H1 (cell line): ENCODE results near the gene CALM1. TPM values are rescaled to one million over a fixed set of nuclear protein-coding genes. Genes with fewer than 3 reads are reported as not detected.

Experiments
- CTCF ChIA-PET: fragments of 300-600 bp; sonication (Branson Sonifier 250); formaldehyde crosslinking; loops from one replicate; lab custom pipeline; 2021; ENCODE audit not compliant: partially characterized antibody; lab: Charles Lee
- POLR2A ChIA-PET: fragments of 300-600 bp; sonication (Branson Sonifier 250); formaldehyde crosslinking; loops from one replicate; lab custom pipeline; 2021; ENCODE audit warnings: inconsistent platforms; ENCODE audit not compliant: partially characterized antibody; lab: Charles Lee
- DNase-seq, 2 experiments: peaks; one replicate each; pipeline versions ENCODE4 v3.0.0 to v3.0.0-alpha.2; 2010 to 2022; ENCODE audit warnings: low spot score in 2 of 2, low read depth in 1 of 2, mixed read lengths in 1 of 2
- FAIRE-seq: peaks from 2 replicates; lab custom pipeline; 2011; peaks lifted over from hg19 to GRCh38; lab: Jason Lieb, UNC
- H2AFZ ChIP-seq: 2 replicates; pipeline ENCODE4 v1.8.1; 2012; ENCODE audit warnings: low read length, inconsistent platforms
- H2AK5ac ChIP-seq: 2 replicates; pipeline ENCODE4 v1.6.1; 2013; ENCODE audit warnings: low read depth, low read length
- H2BK120ac ChIP-seq: replicated peaks from 2 replicates; pipeline ENCODE3; 2013; ENCODE audit warnings: low read depth, low read length, inconsistent platforms
- H2BK12ac ChIP-seq: 2 replicates; pipeline ENCODE4 v1.6.1; 2013; ENCODE audit warnings: low read depth, low read length
- H2BK15ac ChIP-seq: 2 replicates; pipeline ENCODE4 v1.6.1; 2013; ENCODE audit warnings: low read length
- H2BK20ac ChIP-seq: 2 replicates; pipeline ENCODE4 v1.6.1; 2013; ENCODE audit warnings: low read length
- H2BK5ac ChIP-seq: 2 replicates; pipeline ENCODE4 v1.6.1; 2013; ENCODE audit warnings: low read depth, low read length
- H3K14ac ChIP-seq: 2 replicates; pipeline ENCODE4 v1.6.1; 2013; ENCODE audit warnings: inconsistent platforms; ENCODE audit not compliant: insufficient read length
- H3K18ac ChIP-seq: 2 replicates; pipeline ENCODE4 v1.6.1; 2013; ENCODE audit warnings: low read length; ENCODE audit errors: extremely low read depth
- H3K23ac ChIP-seq: 2 replicates; pipeline ENCODE4 v1.6.1; 2013; ENCODE audit warnings: inconsistent platforms; ENCODE audit not compliant: insufficient read length
- H3K23me2 ChIP-seq: 2 replicates; pipeline ENCODE4 v1.6.1; 2013; ENCODE audit warnings: low read depth, low read length
- H3K27ac ChIP-seq: 2 replicates; pipeline ENCODE4 v1.6.1; 2011; ENCODE audit warnings: low read depth, low read length, inconsistent platforms
- H3K27me3 ChIP-seq, 4 experiments: replicated peaks in 1 of 4; 1 replicate in 1 of 4; 2 replicates in 3 of 4; pipeline versions ENCODE4 v1.6.1 to v1.8.1; 2011 to 2013; ENCODE audit warnings: low read length in 3 of 4, mild to moderate bottlenecking in 3 of 4, inconsistent platforms in 2 of 4, mixed read lengths in 2 of 4, moderate library complexity in 1 of 4; ENCODE audit not compliant: control insufficient read depth in 3 of 4, insufficient read depth in 3 of 4; ENCODE audit errors: extremely low read depth in 1 of 4
- H3K36me3 ChIP-seq, 4 experiments: 2 replicates each; pipeline versions ENCODE4 v1.6.1 to v1.8.1; 2011 to 2013; ENCODE audit warnings: mild to moderate bottlenecking in 4 of 4, low read length in 3 of 4, moderate library complexity in 2 of 4, control low read depth in 1 of 4, inconsistent platforms in 1 of 4; ENCODE audit not compliant: insufficient read depth in 4 of 4, control insufficient read depth in 2 of 4
- H3K4ac ChIP-seq: replicated peaks from 2 replicates; pipeline ENCODE3; 2013; ENCODE audit warnings: low read length, low read depth, mixed read lengths, inconsistent platforms; ENCODE audit not compliant: insufficient read length
- H3K4me1 ChIP-seq, 4 experiments: replicated peaks in 1 of 4; 1 replicate in 1 of 4; 2 replicates in 3 of 4; pipeline versions ENCODE4 v1.6.1 to v1.8.1; 2011 to 2013; ENCODE audit warnings: low read length in 3 of 4, inconsistent platforms in 2 of 4, mixed read lengths in 1 of 4; ENCODE audit not compliant: insufficient read depth in 4 of 4, control insufficient read depth in 3 of 4
- H3K4me2 ChIP-seq, 2 experiments: 2 replicates each; pipeline versions ENCODE4 v1.6.1 to v1.8.1; 2011 to 2013; ENCODE audit warnings: low read depth in 2 of 2, low read length in 2 of 2, control low read depth in 1 of 2, inconsistent platforms in 1 of 2, mild to moderate bottlenecking in 1 of 2; ENCODE audit not compliant: insufficient read depth in 1 of 2
- H3K4me3 ChIP-seq, 4 experiments: fragments of 200-600, 300-600 bp in 1 of 4; sonication (generic), shearing (Covaris generic), sonication (Bioruptor Twin) in 1 of 4; 2 replicates each; pipeline versions ENCODE4 v1.5.1 to v1.8.1; 2011 to 2016; ENCODE audit warnings: low read length in 4 of 4, low read depth in 3 of 4, control low read depth in 2 of 4, inconsistent platforms in 2 of 4, mild to moderate bottlenecking in 2 of 4, mixed read lengths in 1 of 4, moderate library complexity in 1 of 4; ENCODE audit not compliant: insufficient read depth in 2 of 4; ENCODE audit errors: extremely low read depth in 1 of 4
- H3K56ac ChIP-seq: replicated peaks from 2 replicates; pipeline ENCODE3; 2013; ENCODE audit warnings: low read depth, mild to moderate bottlenecking, mixed read lengths, low read length, inconsistent platforms; ENCODE audit not compliant: insufficient read length
- H3K79me1 ChIP-seq: 2 replicates; pipeline ENCODE4 v1.6.1; 2013; ENCODE audit warnings: low read depth, low read length, control low read depth
- H3K79me2 ChIP-seq, 2 experiments: 2 replicates each; pipeline versions ENCODE4 v1.6.1 to v1.8.1; 2012 to 2013; ENCODE audit warnings: low read length in 2 of 2, mild to moderate bottlenecking in 2 of 2, inconsistent platforms in 1 of 2; ENCODE audit not compliant: insufficient read depth in 2 of 2, control insufficient read depth in 1 of 2
- H3K9ac ChIP-seq, 4 experiments: replicated peaks in 1 of 4; 1 replicate in 1 of 4; 2 replicates in 3 of 4; pipeline versions ENCODE4 v1.6.1 to v1.8.1; 2011 to 2013; ENCODE audit warnings: low read depth in 3 of 4, low read length in 3 of 4, control low read depth in 2 of 4, mild to moderate bottlenecking in 2 of 4, moderate library complexity in 2 of 4, inconsistent platforms in 1 of 4; ENCODE audit errors: extremely low read depth in 1 of 4
- H3K9me3 ChIP-seq, 2 experiments: 2 replicates each; pipeline versions ENCODE4 v1.6.1 to v1.8.1; 2012 to 2013; ENCODE audit warnings: mild to moderate bottlenecking in 2 of 2, moderate library complexity in 2 of 2, control low read depth in 1 of 2, inconsistent platforms in 1 of 2, low read depth in 1 of 2, low read length in 1 of 2, mixed read lengths in 1 of 2; ENCODE audit not compliant: insufficient read depth in 2 of 2
- H4K20me1 ChIP-seq, 2 experiments: replicated peaks in 1 of 2; 2 replicates each; pipeline versions ENCODE3 to v1.8.1; 2011 to 2013; ENCODE audit warnings: inconsistent platforms in 2 of 2, low read length in 2 of 2, mild to moderate bottlenecking in 1 of 2; ENCODE audit not compliant: insufficient read depth in 2 of 2, control insufficient read depth in 1 of 2
- H4K5ac ChIP-seq: 2 replicates; pipeline ENCODE4 v1.6.1; 2013; ENCODE audit warnings: low read length, low read depth, mixed read lengths, inconsistent platforms; ENCODE audit not compliant: insufficient read length
- H4K8ac ChIP-seq: 2 replicates; pipeline ENCODE4 v1.8.0; 2013; ENCODE audit warnings: mild to moderate bottlenecking, moderate library complexity, low read length, inconsistent platforms; ENCODE audit not compliant: insufficient read depth; ENCODE audit errors: extremely low read depth
- H4K91ac ChIP-seq: replicated peaks from 2 replicates; pipeline ENCODE3; 2013; ENCODE audit warnings: low read length, mixed read lengths, inconsistent platforms; ENCODE audit not compliant: insufficient read length
- ASH2L ChIP-seq: fragments of 200-600, 300-600 bp; sonication (generic); IDR thresholded peaks from one replicate; pipeline ENCODE4 v1.7.1; 2017; ENCODE audit warnings: low read length
- BACH1 ChIP-seq: IDR thresholded peaks from 2 replicates; pipeline ENCODE4 v1.6.1; 2012; ENCODE audit warnings: low read length, improper control_type of control experiment
- HDAC2 ChIP-seq, 2 experiments: fragments of 300-600 bp in 1 of 2; sonication (generic) in 1 of 2; IDR thresholded peaks; 2 replicates each; pipeline ENCODE4 v1.6.1; 2011 to 2012; ENCODE audit warnings: low read depth in 2 of 2, low read length in 2 of 2, mild to moderate bottlenecking in 2 of 2, moderate library complexity in 2 of 2, borderline replicate concordance in 1 of 2, inconsistent platforms in 1 of 2
- PHF8 ChIP-seq: fragments of 200-600 bp; sonication (generic); conservative IDR thresholded peaks from 2 replicates; pipeline ENCODE4 v1.7.1; 2012; ENCODE audit warnings: low read depth, mild to moderate bottlenecking, inconsistent platforms, low read length, moderate library complexity
- POLR2AphosphoS5 ChIP-seq: IDR thresholded peaks from 2 replicates; pipeline ENCODE4 v1.6.1; 2011; ENCODE audit warnings: low read depth, low read length
- POU5F1 ChIP-seq: IDR thresholded peaks from 2 replicates; pipeline ENCODE4 v1.6.1; 2011; ENCODE audit warnings: low read depth, mild to moderate bottlenecking, low read length, moderate library complexity
- RAD21 ChIP-seq, 2 experiments: IDR thresholded peaks in 1 of 2; conservative IDR thresholded peaks in 1 of 2; 2 replicates each; pipeline ENCODE4 v1.6.1; 2011; ENCODE audit warnings: low read depth in 2 of 2, low read length in 2 of 2, improper control_type of control experiment in 1 of 2, inconsistent platforms in 1 of 2, mild to moderate bottlenecking in 1 of 2, moderate library complexity in 1 of 2
- RXRA ChIP-seq: IDR thresholded peaks from 2 replicates; pipeline ENCODE4 v1.6.1; 2011; ENCODE audit warnings: low read depth, mild to moderate bottlenecking, low read length, moderate library complexity; ENCODE audit not compliant: insufficient read depth
- SIN3A ChIP-seq, 2 experiments: IDR thresholded peaks in 1 of 2; conservative IDR thresholded peaks in 1 of 2; 2 replicates each; pipeline ENCODE4 v1.6.1; 2011 to 2012; ENCODE audit warnings: low read length in 2 of 2, improper control_type of control experiment in 1 of 2, low read depth in 1 of 2, mild to moderate bottlenecking in 1 of 2
- SIRT6 ChIP-seq: IDR thresholded peaks from one replicate; pipeline ENCODE4 v1.7.1; 2012; ENCODE audit warnings: low read length, inconsistent platforms
- SP4 ChIP-seq: IDR thresholded peaks from 2 replicates; pipeline ENCODE4 v1.6.1; 2012; ENCODE audit warnings: low read length, inconsistent platforms
- ZNF274 ChIP-seq: IDR thresholded peaks from 2 replicates; pipeline ENCODE4 v1.7.0; 2012; ENCODE audit warnings: low read length, borderline replicate concordance; ENCODE audit errors: extremely low read depth
- WGBS, 2 experiments: shearing (Covaris generic) in 1 of 2; methylation state at CpG; one replicate each; pipeline versions ENCODE4 v1.1.6 to v1.1.7; 2013 to 2015; ENCODE audit warnings: low lambda C conversion rate in 2 of 2, mixed read lengths in 2 of 2, inconsistent platforms in 1 of 2, low coverage in 1 of 2, missing lambda C conversion rate in 1 of 2; ENCODE audit not compliant: insufficient replicate concordance in 2 of 2, insufficient coverage in 1 of 2, insufficient read length in 1 of 2; ENCODE audit errors: extremely low coverage in 1 of 2, missing lambda C conversion rate in 1 of 2; 5-methylcytosine and 5-hydroxymethylcytosine counted together
- polyA plus RNA-seq, 7 experiments: library from polyadenylated mRNA; depleted of rRNA in 3 of 7; stranded (reverse) in 5 of 7; unstranded in 2 of 7; fragments of >200 nt in 5 of 7; fragments of 200-250 nt in 2 of 7; gene quantifications; 1 replicate in 5 of 7; 2 replicates in 1 of 7; 4 replicates in 1 of 7; pipeline versions ENCODE4 v1.2.1 to v1.2.3, GENCODE V29; 2011 to 2013; ENCODE audit warnings: missing spikeins in 2 of 7, mixed read lengths in 2 of 7
- total RNA-seq: library from RNA; stranded (reverse); fragmentation: NEBNext Ultra II Directional; extraction: Animal tissue kit (Norgen Biotek cat#: 25700); gene quantifications from 2 replicates; pipeline ENCODE4 v1.2.1, GENCODE V29; 2021
- TF ChIP-seq, protein P1 (sequence below): IDR thresholded peaks from 2 replicates; pipeline ENCODE4 v1.6.1; 2011; ENCODE audit warnings: low read depth, mild to moderate bottlenecking, low read length; ENCODE audit not compliant: insufficient read depth

CALM1 gene
- total and polyA plus RNA-seq, 2 of the 8 experiments (the other 6 are each of a cell fraction or from before 2014, with no cell fraction given): 285 to 422 TPM

DNA sequence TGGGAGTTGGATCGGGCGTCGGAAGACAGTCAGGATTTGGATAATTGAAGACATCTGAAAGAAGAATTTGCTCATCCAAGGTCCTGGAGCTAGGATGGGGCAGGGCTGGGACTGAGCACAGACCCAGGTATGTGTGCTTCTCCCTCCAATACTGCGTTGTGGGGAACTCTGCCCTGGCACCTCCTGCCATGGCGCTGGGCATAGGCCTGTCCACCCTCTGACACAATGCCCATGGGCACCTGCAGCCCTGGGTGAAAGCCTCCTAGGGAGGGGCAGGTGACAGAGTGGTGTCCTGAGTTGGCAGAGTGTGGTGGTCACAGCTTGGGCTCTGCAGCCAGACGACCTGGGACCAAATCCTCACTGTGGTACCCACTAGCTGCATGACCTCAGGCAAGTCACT lies 53.3 kb downstream of the CALM1 start:
- H3K56ac ChIP-seq: no peak overlapping the region
- H3K9ac ChIP-seq: no peak overlapping the region
- H2BK20ac ChIP-seq: no peak overlapping the region
- no peaks in the 10 kb centered on the region for H3K36me3 ChIP-seq
- peaks cover 0 to 3% of the 10 kb centered on the region in 2 experiments; a peak in 1 of 4 replicates for H3K9me3 ChIP-seq
- H2AK5ac ChIP-seq: no peak overlapping the region
- no peak overlapping the region for H3K14ac ChIP-seq
- no peak for DNase-seq
- CTCF ChIA-PET: interaction anchor here (1.2 to 3.7 kb wide), 4 partner anchors 9 to 68 kb away, joined by 3 to 15 read pairs (median 7); no protein-coding TSS in a partner anchor
- H3K23me2 ChIP-seq: no peaks in the 10 kb centered on the region; the same call in 1 of the 2 replicates
- 89% methylated on average over 6 of the region's 6 CpGs; no CpG with 5 or more reads in 1 of the 2 experiments for WGBS, 2 experiments
- H4K5ac ChIP-seq: no peak overlapping the region
- POLR2A ChIA-PET: interaction anchor here (1.7 kb wide), 1 partner anchor 11 kb away, joined by 4 read pairs; no protein-coding TSS in a partner anchor
- FAIRE-seq: no peak
- no peak overlapping the region for H3K27ac ChIP-seq
- H3K4me3 ChIP-seq: no peak overlapping the region
- H2BK120ac ChIP-seq: no peak overlapping the region
- H3K4me2 ChIP-seq: no peak overlapping the region
- no peak overlapping the region for H2BK15ac ChIP-seq
- H3K27me3 ChIP-seq: no peaks in the 10 kb centered on the region; a peak in 1 of 7 replicates
- H3K79me2 ChIP-seq: no peaks in the 10 kb centered on the region
- peaks cover 0 to 12% (median 9%) of the 10 kb centered on the region in 4 experiments; a peak in 6 of 7 replicates for H3K4me1 ChIP-seq
- H4K8ac ChIP-seq: no peak overlapping the region
- H3K79me1 ChIP-seq: no peaks in the 10 kb centered on the region
- no peak overlapping the region for H3K18ac ChIP-seq
- H4K91ac ChIP-seq: no peak overlapping the region
- H3K23ac ChIP-seq: no peak overlapping the region
- H2AFZ ChIP-seq: no peak overlapping the region
- H2BK12ac ChIP-seq: no peak overlapping the region
- no peak overlapping the region for H2BK5ac ChIP-seq
- no peak overlapping the region for H3K4ac ChIP-seq
- no peaks in the 10 kb centered on the region for H4K20me1 ChIP-seq
- no peak for TF ChIP-seq ASH2L
- no peak for TF ChIP-seq POLR2AphosphoS5
- no peak for TF ChIP-seq HDAC2 (IDR thresholded peaks at IDR 0.05; ENCODE audit: borderline replicate concordance in 1 of 2, low read depth in 2 of 2, low read length in 2 of 2)
- TF ChIP-seq SP4: no peak
- TF ChIP-seq, protein P1, sequence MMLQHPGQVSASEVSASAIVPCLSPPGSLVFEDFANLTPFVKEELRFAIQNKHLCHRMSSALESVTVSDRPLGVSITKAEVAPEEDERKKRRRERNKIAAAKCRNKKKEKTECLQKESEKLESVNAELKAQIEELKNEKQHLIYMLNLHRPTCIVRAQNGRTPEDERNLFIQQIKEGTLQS: no peak
- TF ChIP-seq ZNF274: no peak
- TF ChIP-seq SIN3A (conservative IDR thresholded peaks at IDR 0.05 in 1 of 2, IDR thresholded peaks at IDR 0.05 in 1 of 2; ENCODE audit: low read depth in 1 of 2, low read length in 2 of 2): no peak
- no peak for TF ChIP-seq SIRT6
- TF ChIP-seq POU5F1: no peak
- TF ChIP-seq PHF8: no peak
- no peak for TF ChIP-seq RXRA
- no peak for TF ChIP-seq BACH1
- TF ChIP-seq RAD21 (IDR thresholded peaks at IDR 0.05 in 1 of 2, conservative IDR thresholded peaks at IDR 0.05 in 1 of 2; ENCODE audit: low read depth in 2 of 2, low read length in 2 of 2): no peak
